Measurements from ENCODE around the gene BCL2L2.

The BCL2L2 gene

DNA sequence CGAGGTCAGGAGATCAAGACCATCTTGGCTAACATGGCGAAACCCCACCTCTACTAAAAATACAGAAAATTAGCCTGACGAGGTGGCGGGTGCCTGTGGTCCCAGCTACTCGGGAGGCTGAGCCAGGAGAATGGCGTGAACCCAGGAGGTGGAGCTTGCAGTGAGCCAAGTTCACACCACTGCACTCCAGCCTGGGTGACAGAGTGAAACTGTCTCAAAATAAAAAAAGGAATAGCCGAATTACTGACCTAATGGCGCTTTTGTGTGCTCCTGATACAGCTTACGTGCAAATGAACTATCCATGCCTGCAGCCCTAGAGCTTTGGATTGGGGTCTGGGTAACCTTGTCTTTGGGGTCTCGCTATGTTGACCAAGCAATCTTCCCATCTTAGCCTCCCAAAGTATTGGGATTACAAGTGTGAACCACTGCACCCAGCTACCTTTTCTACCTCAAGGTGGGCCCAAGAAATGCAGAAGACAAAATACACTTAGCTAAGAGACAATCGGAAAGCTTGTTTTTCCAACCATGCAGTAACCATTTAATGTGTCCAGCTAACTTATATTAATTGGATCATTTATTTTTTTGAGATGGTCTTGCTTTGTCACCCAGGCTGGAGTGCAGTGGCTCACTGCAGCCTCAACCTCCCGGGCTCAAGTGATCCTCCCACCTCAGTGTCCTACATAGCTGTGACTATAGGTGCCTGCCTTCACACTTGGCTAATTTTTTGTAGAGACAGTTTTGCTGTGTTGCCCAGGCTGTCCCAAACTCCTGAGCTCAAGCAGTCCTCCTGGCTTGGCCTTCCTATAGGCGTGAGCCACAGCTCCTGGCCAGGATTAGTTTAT lies 20.1 kb downstream of the BCL2L2 start:
- no peak for DNase-seq

DNA sequence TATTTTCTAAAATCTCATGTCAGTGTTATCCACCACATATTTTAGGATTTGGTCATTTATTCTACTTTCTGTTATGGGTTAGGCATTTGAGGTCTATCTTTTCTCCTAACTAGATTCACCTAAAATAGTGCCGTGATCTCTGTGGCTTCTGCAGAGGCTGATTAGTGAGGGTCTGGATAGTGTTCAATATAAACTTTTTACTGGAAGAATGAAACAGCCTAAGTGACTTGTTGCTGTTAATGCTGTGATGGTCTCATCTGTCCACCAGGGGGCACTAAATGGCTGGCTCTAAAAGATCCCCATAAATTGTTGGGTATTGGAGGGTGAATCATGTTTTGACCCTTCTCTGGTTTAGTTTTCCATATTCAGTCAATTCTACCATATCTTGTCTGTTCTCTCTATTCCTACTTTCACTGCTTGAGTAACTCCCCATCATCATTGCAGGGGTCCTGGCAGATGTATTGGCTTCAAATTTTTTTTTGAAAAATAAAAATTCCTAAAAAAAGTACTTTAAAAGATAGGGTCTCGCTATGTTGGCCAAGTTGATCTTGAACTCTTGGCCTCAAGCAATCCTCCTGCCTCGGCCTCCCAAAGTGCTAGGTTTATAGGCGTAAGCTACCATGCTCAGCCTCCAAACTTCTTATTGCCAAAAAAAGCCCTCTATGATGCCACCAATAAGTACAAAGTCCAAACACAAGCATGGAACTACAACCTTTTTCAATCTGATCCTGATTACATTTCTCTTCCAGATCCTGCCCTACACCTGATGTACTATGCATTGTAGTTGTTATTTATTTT lies 21.5 kb downstream of the BCL2L2 start:
- DNase-seq: peak; percentile 98

GRCh38 chr14:23335623-23336022 lies 29.0 kb downstream of the BCL2L2 start:
- no peak for DNase-seq

- no peak for DNase-seq
These were observed 33.1 kb downstream of the BCL2L2 start for GRCh38 chr14:23339506-23340268.

DNA sequence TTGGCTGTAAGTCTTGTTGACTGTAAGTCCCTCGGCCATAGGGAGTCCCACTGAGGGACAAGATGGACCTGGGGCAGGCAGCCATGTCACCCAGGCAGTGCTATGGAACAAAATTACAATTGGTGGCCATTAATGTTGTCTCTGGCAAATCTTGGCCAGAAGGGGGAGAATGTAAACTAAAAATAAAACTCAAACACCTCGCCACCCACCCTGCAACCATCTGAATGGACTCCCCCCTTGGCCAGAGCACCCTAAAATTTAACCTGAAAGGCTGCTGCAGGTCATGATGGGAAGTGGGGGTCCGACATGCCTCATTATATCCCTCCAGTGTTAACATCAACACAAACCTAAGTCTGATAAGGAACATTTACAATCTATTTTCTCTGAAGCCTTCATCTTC lies 37.8 kb downstream of the BCL2L2 start:
- DNase-seq: no peak

- no peak for DNase-seq
These were observed 39.5 kb downstream of the BCL2L2 start for GRCh38 chr14:23345987-23346692.

DNA sequence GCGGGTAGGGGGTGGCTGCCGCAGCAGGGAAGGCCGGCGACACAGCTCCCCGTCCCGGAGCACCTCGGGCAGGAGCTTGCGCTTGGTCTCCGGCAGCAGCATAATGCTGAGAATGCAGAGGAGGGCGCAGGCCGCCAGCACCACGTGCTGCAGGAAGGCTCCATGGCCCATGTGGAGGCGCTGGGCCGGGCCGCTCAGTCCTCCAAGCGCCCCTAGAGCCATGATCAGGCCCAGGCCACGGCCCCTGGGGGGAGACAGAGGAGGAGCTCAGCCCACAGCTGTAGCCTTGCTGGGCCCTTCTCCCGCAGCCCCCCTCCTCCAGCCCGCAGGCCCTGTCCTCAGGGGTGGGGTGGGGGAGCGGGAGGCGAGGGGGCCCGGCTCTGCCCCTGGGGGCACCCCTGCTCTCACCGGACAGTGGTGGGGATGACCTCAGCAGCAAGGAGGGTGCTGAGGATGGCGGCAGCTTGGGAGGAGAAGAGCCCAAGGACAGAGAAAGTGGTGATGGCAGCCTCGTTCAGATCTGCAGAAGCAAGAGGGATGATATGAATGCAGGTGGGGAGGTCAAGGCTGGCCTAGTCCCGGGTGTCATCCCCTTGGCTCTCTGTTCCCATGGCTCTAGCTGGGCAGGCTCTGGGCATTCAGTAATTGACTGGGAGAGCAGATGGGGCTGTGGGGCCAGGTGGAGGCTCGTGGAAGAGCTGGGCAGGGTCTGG lies 40.2 kb downstream of the BCL2L2 start:
- DNase-seq: no peak

- DNase-seq: no peak
These were observed 41.0 kb downstream of the BCL2L2 start for GRCh38 chr14:23347406-23348296.

DNA sequence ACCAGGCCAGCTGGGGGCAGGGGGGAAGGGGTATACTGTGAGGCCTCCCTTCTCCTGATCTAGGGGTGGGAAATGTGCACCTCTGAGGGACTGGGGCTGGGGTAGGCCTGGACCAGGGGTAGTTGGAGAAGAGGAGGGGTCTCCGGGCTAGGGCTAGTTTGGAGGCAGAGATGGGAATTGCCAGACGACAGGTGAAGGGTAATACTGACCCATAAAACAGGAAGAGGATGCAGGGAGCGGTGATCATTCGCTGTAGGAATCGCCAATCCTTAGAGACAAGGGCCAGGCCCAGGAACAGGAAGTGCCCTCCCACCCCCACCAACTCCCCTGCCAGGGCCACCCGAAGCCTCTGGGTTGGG lies 41.6 kb downstream of the BCL2L2 start:
- DNase-seq: no peak

DNA sequence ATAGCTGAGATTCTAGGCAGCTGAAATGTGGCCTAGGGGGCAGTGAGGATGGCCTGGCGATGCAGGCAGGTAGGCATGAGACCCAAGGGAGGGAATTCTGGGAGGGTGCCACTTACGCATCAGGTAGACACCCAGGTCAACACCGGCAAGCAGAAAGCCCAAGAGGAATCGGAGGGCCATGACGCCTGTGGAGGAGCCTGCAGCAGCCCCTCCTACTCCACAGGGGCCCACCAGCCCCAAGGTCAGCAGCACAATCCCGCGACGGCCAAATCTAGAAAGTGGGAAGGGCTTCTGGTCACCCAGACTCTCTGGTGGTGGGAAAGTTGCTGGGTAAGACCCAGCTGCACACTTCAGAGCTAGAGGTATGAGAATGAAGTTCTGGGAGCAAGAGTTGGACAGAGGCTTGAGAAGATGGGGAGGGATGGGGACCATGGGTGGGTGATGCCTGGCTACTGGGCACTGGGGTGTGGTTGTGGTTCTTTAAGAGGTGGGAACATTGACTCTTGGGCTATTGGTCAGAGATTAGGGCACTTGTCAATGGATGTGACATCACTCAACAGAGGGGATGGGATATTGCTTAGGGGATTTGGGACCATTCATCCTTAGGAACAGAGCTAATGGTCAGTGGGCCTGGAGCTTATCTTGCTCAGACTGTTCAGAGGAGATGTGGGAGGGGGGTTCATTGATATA lies 42.7 kb downstream of the BCL2L2 start:
- DNase-seq: no peak

GRCh38 chr14:23351681-23352505 lies 45.3 kb downstream of the BCL2L2 start:
- DNase-seq: no peak

GRCh38 chr14:23352506-23353432 lies 46.1 kb downstream of the BCL2L2 start, which contains the start of gene SLC22A17:
TSS of gene SLC22A17 (minus strand) at chr14:23352887.
- peak; percentile 88 for DNase-seq

- DNase-seq: no peak
These were observed 46.8 kb downstream of the BCL2L2 start for GRCh38 chr14:23353433-23353780.

DNA sequence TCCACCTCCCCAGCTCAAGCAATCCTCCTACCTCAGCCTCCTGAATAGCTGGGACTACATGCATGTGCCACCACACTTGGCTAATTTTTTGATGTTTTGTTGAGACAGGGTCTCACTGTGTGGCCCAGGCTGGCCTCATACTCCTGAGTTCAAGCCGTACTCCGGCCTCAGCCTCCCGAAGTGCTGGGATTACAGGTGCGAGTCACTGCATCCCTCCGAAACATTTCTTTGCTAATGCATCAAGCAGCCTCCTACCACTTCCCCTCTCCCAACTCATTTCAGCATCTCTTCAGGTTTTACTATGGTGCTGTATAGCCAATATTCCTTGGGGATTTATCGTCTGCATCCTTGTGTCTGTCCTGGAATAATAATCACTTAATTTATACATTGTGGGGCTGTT lies 48.4 kb downstream of the BCL2L2 start:
- no peak for DNase-seq

- no peak for DNase-seq
These were observed 49.3 kb downstream of the BCL2L2 start for GRCh38 chr14:23355871-23356435.

- DNase-seq: no peak
These were observed 50.0 kb downstream of the BCL2L2 start for GRCh38 chr14:23356662-23357061.

- no peak for DNase-seq
These were observed 50.6 kb downstream of the BCL2L2 start for GRCh38 chr14:23357261-23357660.

GRCh38 chr14:23358042-23358441 lies 51.4 kb downstream of the BCL2L2 start:
- no peak for DNase-seq
